Non-pigmented ciliary epithelial cell (primary cell): ENCODE data around the gene SP110.
"Not testable (repeated sequence)": the region's sequence is repeated elsewhere in the genome, so short reads cannot be mapped to it uniquely, and the experiment has no call there.

ENCODE experiments used
- DNase-seq: peaks from one replicate; pipeline ENCODE4 v3.0.0-alpha.2; 2010; ENCODE audit warnings: low read depth

Gene SP110

DNA sequence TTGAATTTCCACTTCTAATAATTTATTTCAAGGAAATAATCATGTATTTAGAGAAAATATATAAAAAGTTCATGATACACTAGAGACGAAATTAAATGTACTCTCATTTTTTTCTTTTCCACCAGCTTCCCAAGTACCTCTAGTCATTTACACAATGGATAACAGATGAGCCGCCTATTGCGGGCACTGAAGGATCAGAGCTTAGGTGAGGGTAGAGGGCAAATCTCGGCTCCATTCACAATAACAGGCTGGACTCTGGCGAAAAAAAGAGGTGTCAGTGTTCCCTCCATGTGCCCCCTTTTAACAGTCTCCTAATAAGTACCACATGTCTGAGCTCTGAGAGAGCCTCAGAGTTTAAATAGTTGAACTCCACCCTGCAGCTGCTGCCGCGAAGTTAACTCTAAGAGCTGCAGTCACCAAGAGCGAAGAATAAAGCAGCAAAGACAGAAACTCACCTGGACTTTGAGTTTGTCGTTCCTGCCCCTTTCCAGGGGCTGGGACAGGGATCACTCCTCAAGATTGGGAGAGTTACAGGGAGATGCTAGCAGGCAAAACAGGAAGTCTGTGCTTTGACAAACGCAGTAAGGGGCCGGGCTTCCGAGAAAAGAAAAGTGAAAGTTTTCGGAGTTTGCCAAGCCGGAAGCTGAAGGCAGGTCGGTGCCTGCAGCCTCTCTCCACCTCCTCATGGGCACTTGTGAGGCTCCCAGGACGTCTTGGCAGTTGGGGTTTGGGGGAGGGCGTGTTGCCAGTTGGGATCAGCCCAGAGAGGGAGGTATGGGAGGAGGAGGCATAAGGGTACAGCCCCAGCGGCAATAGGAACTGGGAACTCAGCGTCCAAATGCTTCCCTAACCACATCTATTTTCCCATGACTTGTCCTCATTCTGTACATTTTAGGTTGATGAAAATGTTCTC lies at the start of gene SP110:
TSS of gene SP110 (minus strand) at position 566 of the 913 bp plus-strand sequence. CDS start 3,057 bp downstream, outside the sequence.
- peak; percentile 78 for DNase-seq

DNA sequence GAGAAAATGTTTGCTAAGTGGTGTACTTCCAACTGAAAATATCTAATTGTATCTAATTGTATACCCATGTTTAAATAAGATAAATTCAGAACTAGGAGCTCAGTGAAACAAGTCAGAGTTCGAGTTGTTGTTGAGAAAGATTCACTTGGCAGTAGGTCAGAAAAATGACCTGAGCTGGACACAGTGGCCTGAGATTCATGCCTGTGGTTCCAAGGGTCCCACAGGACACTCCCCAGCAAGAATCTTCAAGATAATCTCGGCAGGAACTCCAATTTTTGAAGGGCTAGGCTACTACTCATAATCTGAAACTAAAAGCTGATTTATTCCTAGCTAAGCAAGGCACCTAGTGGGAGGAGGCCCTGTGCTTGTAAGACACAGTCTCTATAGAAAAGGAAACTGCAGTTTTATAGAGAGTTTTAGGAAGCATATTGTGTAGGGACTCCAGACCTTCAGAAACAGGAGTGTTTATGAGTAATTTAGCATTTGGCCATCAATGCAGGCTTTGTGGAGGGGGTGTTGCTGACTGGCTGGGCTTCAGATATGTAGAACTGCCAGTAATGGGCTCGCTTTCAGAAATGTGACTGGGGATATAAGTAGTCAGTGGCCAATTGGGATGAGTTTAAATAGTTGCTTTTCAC lies 48.9 kb upstream of the SP110 start:
- DNase-seq, result no peak

DNA sequence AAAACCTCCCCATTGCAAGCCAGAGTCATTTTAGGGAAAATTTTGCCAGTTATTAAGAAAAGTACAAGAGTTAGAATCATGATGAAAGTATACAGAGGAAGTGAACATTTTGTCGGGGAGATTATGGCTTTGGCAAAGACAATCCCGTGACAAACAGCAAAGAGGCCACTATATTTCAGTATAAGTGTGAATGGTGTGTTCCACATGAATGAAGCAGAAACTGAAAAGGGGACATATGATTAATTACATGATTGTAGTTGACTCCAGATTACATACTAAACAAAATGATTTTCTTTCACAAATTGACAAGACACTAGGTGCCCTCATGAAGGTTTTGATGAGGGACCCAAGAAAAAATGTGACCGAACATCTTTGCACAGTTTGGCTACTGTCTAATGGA lies 47.8 kb upstream of the SP110 start:
- DNase-seq, result no peak

DNA sequence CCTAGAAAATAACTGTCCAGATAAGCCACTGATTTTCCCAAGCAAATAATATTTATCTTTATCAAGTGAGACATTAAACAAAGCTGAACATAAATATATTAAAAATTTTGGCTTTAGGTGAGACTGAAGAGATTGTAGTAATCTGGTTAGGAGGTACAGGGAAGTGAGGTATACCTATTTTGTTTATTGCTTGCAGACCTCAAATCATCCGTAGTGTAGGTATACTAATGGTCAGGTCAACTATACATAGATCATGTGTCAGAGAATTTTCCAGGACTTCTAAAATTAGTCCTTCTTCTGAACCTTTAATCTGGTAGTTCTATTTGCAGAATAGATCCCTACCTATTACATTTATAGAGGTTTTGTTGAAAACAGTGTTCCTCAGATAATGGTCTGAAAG lies 47.3 kb upstream of the SP110 start:
- no peak for DNase-seq

DNA sequence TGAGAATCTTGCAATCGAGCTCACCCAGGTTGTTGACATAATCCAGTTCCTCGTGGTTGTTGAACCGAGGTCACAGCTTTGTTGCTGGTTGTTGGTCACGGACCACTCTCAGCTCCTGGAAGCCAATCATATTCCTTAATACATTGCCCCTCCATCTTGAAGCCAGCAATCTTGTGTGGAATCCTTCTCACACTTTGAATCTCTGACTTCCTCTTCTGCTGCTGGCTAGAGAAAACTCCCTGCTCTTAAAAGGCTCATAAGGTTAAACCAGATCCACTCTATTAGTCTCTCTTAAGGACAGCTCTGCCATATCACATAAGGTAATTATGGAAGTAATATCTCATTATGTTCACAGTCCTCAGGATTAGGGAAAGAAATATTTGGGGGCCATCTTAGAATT lies 46.9 kb upstream of the SP110 start:
- DNase-seq, result no peak

DNA sequence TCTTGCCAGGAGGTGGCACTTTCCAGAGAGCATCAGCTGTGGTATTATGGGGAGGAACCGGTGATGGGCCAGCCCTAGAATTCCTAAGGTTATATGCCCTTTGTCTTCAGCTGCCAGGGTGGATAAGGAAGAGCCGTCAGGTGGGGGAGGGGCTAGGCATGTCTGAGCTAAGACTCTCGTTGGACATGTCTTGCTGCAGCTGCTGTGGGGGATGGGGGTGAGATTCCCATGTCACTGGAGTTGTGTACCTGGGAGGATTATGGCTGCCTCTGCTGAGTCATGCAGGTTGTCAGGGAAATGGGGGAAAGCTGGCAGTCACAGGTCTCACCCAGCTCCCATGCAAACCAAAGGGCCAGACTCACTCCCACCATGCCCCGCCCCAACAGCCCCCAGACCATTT lies 45.2 kb upstream of the SP110 start:
- DNase-seq, result not testable (repeated sequence)

DNA sequence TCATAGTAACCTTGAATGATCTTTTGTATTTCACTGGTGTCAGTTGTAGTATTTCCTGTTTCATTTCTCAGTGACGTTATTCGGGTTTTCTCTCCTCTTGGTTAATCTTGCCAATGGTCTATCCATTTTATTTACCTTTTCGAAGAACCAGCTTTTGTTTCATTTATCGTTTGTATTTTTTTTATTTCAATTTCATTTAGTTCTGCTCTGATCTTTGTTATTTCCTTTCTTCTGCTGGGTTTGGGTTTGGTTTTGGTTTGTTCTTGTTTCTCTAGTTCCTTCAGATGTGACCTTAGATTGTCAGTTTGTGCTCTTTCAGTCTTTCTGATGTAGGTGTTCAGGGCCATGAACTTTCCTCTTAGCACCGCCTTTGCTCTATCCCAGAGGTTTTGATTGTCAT lies 42.5 kb upstream of the SP110 start:
- no peak for DNase-seq

DNA sequence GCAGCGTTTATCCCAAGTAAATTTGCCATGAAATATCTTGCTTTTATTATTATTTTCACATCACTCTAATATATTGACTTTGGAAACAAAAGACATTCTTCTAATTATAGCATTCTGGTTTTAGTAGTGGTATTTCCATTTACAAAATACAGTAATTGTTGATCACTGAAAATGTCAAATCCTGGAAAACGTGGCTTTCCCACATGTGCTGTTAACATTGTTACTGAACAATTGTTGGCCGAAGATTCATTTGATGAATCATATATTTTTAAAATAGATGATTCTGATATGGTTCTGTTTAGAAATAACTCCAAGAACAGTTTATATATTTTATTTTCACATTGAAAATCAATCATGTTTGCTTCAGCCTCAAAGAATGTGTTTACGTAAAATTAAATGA lies 38.7 kb upstream of the SP110 start:
- no peak for DNase-seq

DNA sequence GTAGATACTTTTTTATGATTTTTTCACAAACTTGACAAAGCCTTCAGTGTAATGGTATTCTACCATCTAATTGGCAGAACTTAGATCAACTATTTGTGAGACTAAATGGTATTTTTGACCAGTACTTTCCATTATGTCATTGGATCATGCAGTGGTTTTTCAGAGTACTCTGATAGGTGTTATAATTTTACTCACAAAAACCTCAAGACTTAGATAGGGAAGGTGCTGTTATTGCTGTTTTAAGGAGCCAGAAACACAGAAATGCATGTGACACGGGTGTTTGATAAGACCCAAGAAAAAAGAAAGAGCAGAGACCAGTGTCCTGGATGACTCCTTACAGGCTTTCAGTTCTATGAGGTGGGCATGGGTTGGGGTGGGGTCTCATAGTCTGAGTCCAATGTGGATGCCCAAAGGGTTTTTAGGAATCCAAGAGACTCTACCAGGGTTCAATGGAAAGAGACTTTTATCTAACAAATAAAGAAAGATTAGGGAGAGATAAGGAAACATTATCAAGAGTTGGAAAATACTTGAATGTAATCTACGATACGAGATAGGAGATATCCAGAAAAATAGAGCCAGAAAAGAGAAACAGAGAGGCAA lies 37.0 kb upstream of the SP110 start:
- DNase-seq, result no peak

DNA sequence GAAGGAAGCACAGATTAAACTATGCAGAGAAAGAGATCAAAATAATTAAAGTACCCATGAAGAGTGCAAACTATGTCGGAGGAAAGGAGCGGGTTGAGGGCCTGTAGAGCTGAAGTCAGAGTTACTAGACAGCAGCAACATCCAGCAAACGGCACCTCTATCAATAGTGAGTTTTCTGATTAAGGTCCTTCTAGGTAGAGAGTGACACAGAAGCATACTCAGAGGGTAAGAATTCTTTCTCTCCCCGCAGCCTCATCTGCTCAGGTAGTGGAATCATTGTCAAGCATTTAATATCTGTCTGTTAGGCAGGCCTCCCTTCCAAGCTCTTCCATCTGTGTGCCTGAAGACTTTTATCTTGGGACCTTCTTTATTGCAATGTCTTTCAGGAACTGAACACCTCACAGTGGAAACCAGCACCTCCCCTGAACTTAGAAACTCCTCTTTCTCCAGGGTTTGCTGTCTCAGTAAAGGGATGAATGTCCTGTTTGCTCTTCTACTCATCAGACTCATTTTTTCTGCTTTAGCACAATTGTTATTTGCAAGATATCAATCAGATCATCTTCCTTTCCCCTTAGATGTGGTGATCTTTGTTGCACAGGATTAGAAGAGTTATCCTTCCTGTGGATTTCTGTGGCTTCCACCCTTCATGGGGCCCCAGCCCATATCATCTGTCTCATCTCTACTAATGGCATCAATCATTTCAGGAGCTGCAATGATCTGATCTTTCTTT lies 34.5 kb upstream of the SP110 start:
- DNase-seq, result no peak

DNA sequence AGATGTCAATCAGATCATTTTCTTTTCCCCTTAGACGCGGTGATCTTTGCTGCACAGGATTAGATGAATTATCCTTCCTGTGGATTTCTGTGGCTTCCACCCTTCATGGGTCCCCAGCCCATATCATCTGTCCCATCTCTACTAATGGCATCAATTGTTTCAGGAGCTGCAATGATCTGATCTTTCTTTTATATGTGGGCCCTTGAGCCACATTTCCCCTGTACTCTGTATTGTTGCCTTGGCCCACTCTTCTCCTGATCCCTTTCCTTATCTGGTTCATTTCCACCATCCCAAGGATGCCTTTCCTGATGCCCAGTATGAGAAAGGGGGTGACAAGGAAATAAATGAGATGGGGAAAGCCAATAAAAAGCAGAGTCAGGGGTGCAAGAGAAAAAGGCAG lies 30.4 kb upstream of the SP110 start:
- DNase-seq, result no peak

DNA sequence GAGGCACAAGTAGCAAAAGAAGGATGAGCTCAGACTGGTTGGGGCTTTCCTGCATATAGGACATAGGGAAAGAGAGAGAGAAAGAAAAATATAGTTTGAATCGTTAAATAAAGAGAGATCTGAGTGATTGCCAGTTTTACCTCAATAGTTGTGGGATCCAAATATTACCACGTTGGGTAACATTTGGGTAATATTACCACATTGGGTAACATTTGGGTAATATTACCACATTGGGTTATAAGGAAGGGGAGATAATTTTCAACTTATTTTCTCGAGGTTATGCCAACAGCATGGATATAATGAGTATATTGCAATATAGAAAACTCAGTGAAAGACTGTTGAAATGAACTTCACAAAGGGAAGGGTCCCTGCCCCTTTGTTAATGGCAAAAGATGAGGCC lies 26.4 kb upstream of the SP110 start:
- DNase-seq, result no peak

DNA sequence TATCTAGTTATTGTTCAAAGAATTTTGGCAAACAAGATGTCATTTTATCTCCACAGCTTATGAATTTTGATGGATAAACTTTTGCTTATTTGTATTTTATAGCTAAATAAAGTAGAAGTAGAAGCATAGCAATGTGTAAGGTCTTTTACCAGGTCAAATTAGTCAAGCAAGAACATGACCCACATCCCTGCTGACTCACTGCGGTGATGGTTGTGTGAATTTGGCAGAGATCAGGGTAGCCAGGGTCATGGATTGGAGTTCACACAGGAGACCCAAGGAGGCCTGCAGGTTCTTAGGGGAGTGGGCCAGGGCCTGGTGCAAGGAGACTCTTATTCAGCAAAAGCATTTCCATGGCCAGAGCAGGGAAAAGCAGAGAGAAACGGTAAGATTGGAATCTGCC lies 24.4 kb upstream of the SP110 start:
- DNase-seq, result no peak

DNA sequence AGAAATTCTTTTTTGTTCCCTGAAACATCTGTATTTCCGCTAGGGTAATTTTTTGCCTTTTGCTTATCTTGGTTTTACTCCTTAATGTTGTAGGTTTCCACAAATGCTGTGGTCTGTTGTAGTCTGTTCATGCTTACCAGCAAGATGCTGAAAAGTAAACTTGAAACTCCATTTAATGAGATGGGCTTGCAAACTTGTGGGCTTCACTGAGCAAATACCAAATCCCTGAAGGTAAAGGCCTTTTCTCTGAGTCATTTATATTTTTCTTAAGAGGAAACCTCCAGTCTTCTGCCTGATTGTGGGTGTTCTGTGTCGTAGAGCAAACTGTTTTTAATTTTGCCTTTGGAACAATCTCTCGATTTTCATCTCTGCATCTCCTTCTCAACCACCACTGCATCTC lies 15.1 kb upstream of the SP110 start:
- no peak for DNase-seq

DNA sequence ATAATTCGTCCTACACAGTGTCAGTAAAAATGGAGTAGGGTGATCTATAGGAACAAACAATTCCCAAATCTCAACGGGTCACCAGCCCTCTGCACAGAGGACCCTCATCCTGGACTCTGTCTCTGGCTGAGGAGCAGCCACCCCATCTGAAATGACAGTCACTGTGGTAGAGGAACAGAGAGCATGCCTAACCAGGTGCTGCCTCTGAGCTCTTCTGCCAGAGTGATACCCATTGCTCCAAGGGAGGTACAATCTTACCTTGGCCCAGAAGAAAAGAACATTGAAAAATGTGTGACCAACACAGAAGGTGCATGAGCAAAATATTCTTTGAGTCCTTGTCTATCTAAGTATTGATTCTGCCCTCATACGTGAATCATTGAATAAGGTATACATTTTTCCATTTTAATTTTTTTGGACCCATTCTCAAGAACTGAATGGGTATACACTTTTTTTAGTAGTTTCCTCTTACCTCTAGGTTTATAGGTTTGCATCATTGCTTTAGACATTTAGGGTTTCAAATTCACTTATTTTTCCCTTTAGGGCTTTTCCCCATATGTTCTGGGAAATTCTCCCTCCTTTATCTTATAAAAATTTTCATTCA lies 14.4 kb upstream of the SP110 start:
- DNase-seq, result no peak

DNA sequence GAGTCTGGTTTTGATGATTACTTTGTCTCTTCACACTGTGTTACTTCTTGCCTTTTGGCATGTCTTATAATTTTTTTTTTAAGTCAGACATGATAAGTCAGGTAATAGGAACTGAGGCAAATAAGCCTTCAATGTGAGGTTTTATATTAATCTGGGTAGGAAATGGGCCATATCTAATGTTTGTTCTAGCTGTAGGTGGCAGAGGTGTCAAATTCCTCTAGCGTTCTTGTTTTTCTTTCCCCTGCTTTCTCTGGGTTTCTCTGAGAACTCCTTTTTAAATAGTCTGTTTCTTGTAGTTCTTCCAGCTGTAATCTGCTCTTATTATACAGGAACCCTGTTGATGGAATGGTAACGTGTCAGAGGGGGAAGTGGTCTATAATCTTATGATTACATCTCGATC lies 11.5 kb upstream of the SP110 start:
- DNase-seq, result no peak

DNA sequence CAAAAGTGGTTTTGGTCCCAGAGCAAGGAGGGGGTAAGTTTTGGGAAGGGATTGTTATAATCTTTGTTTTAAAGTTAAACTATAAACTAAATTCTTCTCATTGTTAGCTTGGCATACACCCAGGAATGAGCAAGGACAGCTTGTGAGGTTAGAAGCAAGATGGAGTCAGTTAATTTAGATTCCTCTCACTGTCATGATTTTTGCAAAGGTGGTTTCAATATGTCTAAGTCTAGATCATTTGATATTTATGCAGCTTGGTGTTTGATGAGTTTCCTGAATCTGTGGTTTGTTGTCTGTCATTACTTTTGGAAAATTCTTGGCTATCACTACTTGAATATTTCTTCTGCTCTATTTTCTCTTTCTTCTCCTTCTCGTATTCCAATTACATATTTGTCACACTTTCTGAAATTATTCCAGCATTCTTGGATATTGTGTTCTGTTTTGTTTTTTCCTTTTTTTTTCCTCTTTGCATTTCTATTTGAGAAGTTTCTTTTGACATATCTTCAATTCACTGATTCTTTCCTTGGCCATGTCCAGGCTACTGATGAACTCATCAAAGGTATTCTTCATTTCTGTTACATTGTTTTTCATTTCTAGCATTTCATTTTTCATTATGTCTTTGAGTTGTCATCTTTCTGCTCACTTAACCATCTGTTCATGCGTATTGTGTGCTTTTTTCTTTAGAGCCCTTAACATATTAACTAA lies 10.9 kb upstream of the SP110 start:
- DNase-seq, result no peak

DNA sequence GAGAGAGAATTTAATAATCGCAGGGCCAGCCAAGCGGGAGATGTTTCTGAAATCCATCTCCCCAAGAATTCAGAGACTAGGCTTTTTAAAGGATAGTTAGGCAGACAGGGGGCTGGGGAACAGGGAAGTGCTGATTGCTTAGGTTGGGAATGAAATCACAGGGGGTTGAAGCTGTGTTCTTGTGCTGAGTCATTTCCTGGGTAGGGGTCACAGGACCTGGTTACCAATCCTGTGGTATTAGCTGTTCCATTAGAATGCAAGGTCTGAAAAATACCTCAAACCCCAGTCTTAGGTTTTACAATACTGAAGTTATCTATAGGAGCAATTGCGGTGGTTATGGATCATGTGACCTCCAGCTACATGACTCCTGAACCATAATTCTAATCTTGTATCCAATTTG lies 10.3 kb upstream of the SP110 start:
- peak; percentile 93 for DNase-seq

DNA sequence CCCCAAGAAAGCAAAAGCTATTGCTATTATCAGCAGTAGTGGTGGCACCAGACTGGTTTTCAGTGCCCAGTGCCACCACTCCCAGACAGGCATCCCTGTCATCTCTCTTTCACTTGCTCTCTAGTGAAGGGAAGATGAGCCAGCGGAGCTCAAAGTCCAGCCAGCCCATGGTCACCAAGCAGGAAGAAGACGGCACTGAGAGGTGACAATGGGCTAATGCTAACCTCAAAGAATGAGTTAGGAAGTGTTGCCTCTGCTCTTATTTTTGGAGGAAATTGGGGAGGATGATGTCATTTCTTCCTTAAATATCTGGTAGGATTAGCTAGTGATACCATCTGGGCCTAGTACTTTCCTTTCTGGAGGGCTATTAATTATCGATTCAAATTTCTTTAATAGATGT lies 7.4 kb upstream of the SP110 start:
- no peak for DNase-seq

DNA sequence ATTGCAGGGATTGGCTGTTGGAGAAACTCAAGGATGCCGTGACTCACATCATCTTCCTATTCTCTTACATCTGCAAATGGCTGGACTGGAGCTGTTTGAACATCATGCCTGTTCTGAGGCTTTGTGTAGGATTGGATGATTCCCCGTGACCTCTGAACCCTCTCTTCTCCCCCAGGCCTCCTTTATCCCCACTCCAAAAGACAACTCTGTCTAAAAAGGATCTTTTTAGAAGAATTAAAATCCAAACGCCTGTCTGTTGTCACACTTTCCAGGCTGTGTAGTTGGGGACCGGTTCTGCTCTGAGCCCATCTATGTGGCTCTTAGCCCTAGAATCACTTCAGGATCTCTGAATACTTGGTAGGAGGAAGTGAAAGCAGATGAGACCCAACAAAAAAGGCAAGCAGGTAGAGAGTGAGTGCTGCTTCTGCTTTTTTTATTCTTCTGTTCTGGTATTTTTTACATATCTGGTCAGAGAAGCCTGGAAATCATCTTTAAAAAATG lies 6.3 kb upstream of the SP110 start:
- DNase-seq, result no peak

DNA sequence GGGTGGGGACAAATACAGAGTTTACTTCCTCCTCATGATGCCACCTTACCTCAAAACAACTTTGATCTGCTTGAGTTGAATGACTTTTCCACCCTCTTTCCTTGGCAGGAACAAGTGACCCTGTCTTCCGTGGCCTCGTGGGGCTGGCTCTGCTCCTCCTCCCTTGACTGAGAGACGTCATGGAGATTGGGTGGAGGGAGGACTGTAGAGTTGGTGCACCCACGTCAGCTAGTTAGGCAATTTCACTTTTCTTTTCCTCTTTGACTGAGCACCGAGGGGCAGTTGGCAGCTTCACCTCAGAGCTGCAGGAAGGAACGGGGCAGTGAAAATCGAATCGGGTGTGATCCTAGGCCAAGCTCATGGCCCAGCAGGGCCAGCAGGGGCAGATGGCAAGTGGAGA lies 5.7 kb upstream of the SP110 start, which contains the start of gene SP140:
TSS of gene SP140 (plus strand) at position 251 of the 400 bp plus-strand sequence. CDS start at position 360, 109 bp downstream.
- DNase-seq, result no peak
